ENCODE data around the gene EDAR.

- TF ChIP-seq POLR2A (IDR thresholded peaks at IDR 0.05; ENCODE audit: low read depth): no peak
- no peak for TF ChIP-seq CTCF (IDR thresholded peaks at IDR 0.05)
- TF ChIP-seq EP300 (IDR thresholded peaks at IDR 0.05): no peak
These were observed 18.7 kb downstream of the EDAR start for GRCh38 chr2:108970369-108970768.

Measured in esophagus muscularis mucosa (tissue), 4 donors.